NT2/D1 (cell line): ENCODE measurements around the gene EFR3B.

Source experiments
- YY1 ChIP-seq: IDR thresholded peaks from 2 replicates; pipeline ENCODE4 v1.6.1; 2011; ENCODE audit not compliant: insufficient read length, insufficient read depth
- ZNF274 ChIP-seq: IDR thresholded peaks from 2 replicates; pipeline ENCODE4 v1.6.1; 2011; ENCODE audit warnings: mild to moderate bottlenecking, low read depth, low read length

DNA sequence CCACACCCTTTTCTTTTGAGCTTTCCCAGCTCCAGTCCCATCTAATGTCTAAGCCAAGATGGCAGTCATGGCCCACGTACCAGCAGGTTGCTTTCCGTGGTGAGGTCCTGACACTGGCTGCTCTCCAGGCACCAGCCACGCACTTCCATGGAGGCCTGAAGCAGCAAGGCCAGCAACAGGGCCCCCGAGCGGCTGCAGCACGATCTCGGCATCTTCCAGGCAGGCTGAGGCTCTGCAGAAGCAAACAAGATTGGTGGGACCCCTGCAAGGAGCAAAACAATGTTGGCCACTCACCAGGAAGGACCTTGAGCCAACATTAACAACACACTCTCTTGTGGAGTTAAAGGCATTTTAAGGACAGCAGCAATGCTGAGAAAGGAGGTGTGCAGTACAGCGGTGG lies 122.7 kb downstream of the EFR3B start:
- TF ChIP-seq ZNF274 (no peak), YY1 (no peak)
